ENCODE results near the gene WDR31.

- no peak for TF ChIP-seq CTCF (IDR thresholded peaks at IDR 0.05)
- TF ChIP-seq POLR2A (IDR thresholded peaks at IDR 0.05; ENCODE audit: low read depth): no peak
- no peak for TF ChIP-seq EP300 (IDR thresholded peaks at IDR 0.05)
- no peak for TF ChIP-seq POLR2AphosphoS5 (IDR thresholded peaks at IDR 0.05)
Observed at GRCh38 chr9:113372059-113372458, 32.0 kb upstream of the WDR31 start.
